Large intestine (tissue), 3 donors: ENCODE results near the gene AGBL1. TPM values are rescaled to one million over a fixed set of nuclear protein-coding genes. Genes with fewer than 3 reads are reported as not detected.
A peak's percentile ranks its signal among the peaks of the same experiment; 100 is the strongest.

Experiments
- DNase-seq, 2 donors: peaks; one replicate each; pipeline versions ENCODE4 v3.0.0 to v3.0.0-alpha.2; 2013
- H3K27ac ChIP-seq: one replicate; pipeline ENCODE4 v1.5.1; 2013; ENCODE audit warnings: low read length
- H3K27me3 ChIP-seq: 2 replicates; pipeline ENCODE4 v1.6.1; 2013; ENCODE audit warnings: low read length; ENCODE audit not compliant: control insufficient read depth, insufficient read depth
- H3K36me3 ChIP-seq: 2 replicates; pipeline ENCODE4 v1.6.1; 2013; ENCODE audit warnings: low read length; ENCODE audit not compliant: control insufficient read depth, insufficient read depth
- H3K4me1 ChIP-seq: one replicate; pipeline ENCODE4 v1.6.1; 2013; ENCODE audit warnings: low read length; ENCODE audit not compliant: control insufficient read depth, insufficient read depth
- H3K4me3 ChIP-seq: one replicate; pipeline ENCODE4 v1.5.1; 2013; ENCODE audit warnings: low read length
- H3K9me3 ChIP-seq: one replicate; pipeline ENCODE4 v1.6.1; 2013; ENCODE audit warnings: mild to moderate bottlenecking, low read depth, low read length, moderate library complexity; ENCODE audit not compliant: control insufficient read depth
- WGBS: methylation state at CpG from one replicate; pipeline ENCODE4 v1.1.5; 2013; ENCODE audit warnings: low lambda C conversion rate; ENCODE audit not compliant: insufficient coverage; 5-methylcytosine and 5-hydroxymethylcytosine counted together
- polyA plus RNA-seq: library from polyadenylated mRNA; unstranded; fragments of 120-200 nt; gene quantifications from one replicate; pipeline ENCODE4 v1.2.1, GENCODE V29; 2013

Gene AGBL1
- polyA plus RNA-seq, 1 donor = 0.04 TPM

DNA sequence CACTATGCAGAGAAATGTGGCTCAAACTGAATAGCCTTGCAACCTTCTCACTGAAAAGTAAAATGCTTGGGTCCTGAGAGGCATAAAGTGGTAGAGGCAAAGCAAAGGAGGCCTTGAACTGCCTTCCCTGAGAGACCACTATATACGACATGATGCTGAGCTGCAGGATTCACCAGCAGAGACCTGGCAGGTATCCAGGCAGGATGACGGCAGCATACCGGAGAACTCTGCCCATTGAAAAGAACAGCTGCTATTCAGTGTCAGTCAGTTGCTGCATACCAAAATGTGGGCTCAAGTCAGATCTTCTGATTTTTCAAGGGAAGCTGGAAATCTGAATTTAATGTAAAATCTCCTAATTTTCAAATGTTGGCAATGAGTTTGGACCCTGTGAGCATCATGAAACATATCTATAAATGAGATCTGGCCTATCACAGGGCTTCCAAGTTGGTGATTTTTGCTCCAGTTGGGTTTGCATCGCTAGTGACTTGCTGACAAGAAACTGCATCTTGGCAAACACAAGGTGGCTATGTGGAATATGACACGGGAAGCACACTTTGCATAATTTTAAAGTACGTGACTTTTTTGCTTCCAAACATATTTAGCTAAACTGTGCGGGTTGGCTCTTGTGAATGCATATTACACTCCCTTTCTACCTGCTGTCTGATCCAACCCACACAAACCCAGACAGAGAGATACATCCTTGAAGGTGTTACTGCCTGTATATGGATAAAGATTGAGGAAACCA, 529.0 kb downstream of the AGBL1 start:
- no peak overlapping the region for H3K27ac ChIP-seq
- no CpG with 5 or more reads among the region's 7 CpGs for WGBS
- DNase-seq = peak in 1 of 2 donors; percentile 15
- H3K9me3 ChIP-seq = no peaks in the 10 kb centered on the region
- no peaks in the 10 kb centered on the region for H3K36me3 ChIP-seq
- H3K27me3 ChIP-seq = no peaks in the 10 kb centered on the region
- no peak overlapping the region for H3K4me3 ChIP-seq
- H3K4me1 ChIP-seq = peaks cover 6% of the 10 kb centered on the region

GRCh38 chr15:86609275-86609674, 529.6 kb downstream of the AGBL1 start:
- WGBS = 86% methylated on average over 1 of the region's 3 CpGs
- no peaks in the 10 kb centered on the region for H3K27me3 ChIP-seq
- H3K27ac ChIP-seq = no peak overlapping the region
- H3K9me3 ChIP-seq = no peaks in the 10 kb centered on the region
- H3K4me1 ChIP-seq = peaks cover 6% of the 10 kb centered on the region
- H3K36me3 ChIP-seq = no peaks in the 10 kb centered on the region
- H3K4me3 ChIP-seq = no peak overlapping the region
- DNase-seq = peak; percentile 35 to 60

GRCh38 chr15:86610038-86610437, 530.4 kb downstream of the AGBL1 start:
- Histone ChIP-seq H3K9me3 (no peaks in the 10 kb centered on the region), H3K27me3 (no peaks in the 10 kb centered on the region), H3K4me3 (no peak overlapping the region), H3K27ac (no peak overlapping the region), H3K36me3 (no peaks in the 10 kb centered on the region), H3K4me1 (peaks cover 9% of the 10 kb centered on the region)
- DNase-seq = no peak
- WGBS = 90% methylated on average over 2 of the region's 2 CpGs

GRCh38 chr15:86611417-86612040, 531.9 kb downstream of the AGBL1 start:
- no peaks in the 10 kb centered on the region for H3K9me3 ChIP-seq
- no peaks in the 10 kb centered on the region for H3K36me3 ChIP-seq
- peaks cover 23% of the 10 kb centered on the region for H3K4me1 ChIP-seq
- no peak overlapping the region for H3K4me3 ChIP-seq
- no CpG with 5 or more reads among the region's 2 CpGs for WGBS
- peak; percentile 66 to 82 for DNase-seq
- H3K27ac ChIP-seq = peak overlapping the region; percentile 65
- no peaks in the 10 kb centered on the region for H3K27me3 ChIP-seq

DNA sequence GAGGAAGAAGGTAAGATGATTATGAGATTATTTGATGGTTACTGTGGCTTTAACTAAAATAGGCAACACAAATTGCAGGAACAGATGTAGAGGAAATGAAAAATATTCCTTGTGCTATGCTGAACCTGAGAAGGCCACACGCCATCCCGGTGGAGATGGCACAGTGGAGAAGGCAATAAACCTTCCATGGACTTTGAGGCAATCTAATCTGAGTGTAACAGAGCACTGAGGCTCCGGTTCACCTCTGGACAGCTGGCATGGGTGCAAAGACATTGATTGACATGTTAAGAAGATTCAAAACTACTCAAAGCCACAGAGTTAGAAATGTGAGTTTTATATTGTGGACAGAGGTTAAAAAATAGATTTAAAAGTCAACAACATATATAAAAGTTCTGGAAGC, 535.7 kb downstream of the AGBL1 start:
- H3K9me3 ChIP-seq = no peaks in the 10 kb centered on the region
- peak overlapping the region; percentile 83 for H3K27ac ChIP-seq
- DNase-seq = peak; percentile 61 to 71
- WGBS = 30% methylated on average over 2 of the region's 3 CpGs
- H3K36me3 ChIP-seq = no peaks in the 10 kb centered on the region
- no peaks in the 10 kb centered on the region for H3K27me3 ChIP-seq
- H3K4me1 ChIP-seq = peaks cover 37% of the 10 kb centered on the region
- H3K4me3 ChIP-seq = no peak overlapping the region

DNA sequence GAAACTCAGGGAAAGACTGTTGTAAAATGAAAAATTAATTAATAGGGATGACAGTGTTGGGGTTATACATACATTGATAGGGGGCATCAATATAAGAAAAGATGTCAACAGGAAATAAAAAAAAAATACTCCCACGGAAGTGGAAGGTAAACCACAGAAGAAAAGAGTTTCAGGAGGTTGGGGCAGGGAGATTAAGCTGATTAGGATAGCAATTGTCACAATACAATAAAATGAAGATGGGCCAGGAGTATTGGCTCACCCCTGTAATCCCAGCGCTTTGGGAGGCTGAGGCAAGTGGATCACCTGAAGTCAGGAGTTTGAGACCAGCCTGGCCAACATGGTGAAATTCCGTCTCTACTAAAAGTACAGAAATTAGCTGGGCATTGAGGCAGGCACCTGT, 536.1 kb downstream of the AGBL1 start:
- DNase-seq = no peak
- Histone ChIP-seq H3K9me3 (no peaks in the 10 kb centered on the region), H3K4me3 (no peak overlapping the region), H3K27me3 (no peaks in the 10 kb centered on the region), H3K36me3 (no peaks in the 10 kb centered on the region), H3K4me1 (peaks cover 37% of the 10 kb centered on the region), H3K27ac (peak overlapping the region; percentile 83)
- WGBS = 89% methylated on average over 1 of the region's 3 CpGs

GRCh38 chr15:86616771-86617170, 537.1 kb downstream of the AGBL1 start:
- no peak overlapping the region for H3K4me3 ChIP-seq
- H3K36me3 ChIP-seq = no peaks in the 10 kb centered on the region
- H3K9me3 ChIP-seq = no peaks in the 10 kb centered on the region
- DNase-seq = peak; percentile 52 to 81
- H3K27ac ChIP-seq = peak overlapping the region; percentile 83
- peaks cover 44% of the 10 kb centered on the region for H3K4me1 ChIP-seq
- WGBS = no CpG with 5 or more reads among the region's 1 CpG
- no peaks in the 10 kb centered on the region for H3K27me3 ChIP-seq

DNA sequence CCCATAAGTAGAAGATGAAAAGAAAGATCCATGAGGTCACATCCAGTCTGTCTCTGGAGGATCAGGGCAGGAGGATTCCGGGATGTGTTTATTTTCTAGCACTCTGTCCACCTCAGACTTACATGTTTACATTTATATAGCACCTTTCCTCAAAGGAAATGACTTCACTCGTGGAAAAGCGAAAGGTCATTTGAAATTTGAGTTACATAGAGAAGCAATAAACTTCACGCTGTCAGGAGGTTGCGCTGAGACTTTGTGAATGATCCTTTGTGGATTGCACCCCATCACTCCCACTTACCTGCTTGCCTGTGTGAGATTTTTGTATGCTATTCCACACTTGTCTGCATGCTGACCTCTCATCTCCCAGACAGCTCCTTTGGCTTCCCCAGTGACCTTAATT, 540.5 kb downstream of the AGBL1 start:
- no peaks in the 10 kb centered on the region for H3K27me3 ChIP-seq
- no CpG with 5 or more reads among the region's 5 CpGs for WGBS
- peaks cover 40% of the 10 kb centered on the region for H3K4me1 ChIP-seq
- no peaks in the 10 kb centered on the region for H3K9me3 ChIP-seq
- H3K36me3 ChIP-seq = no peaks in the 10 kb centered on the region
- H3K27ac ChIP-seq = peak overlapping the region; percentile 78
- H3K4me3 ChIP-seq = no peak overlapping the region
- DNase-seq = peak; percentile 65 to 86

DNA sequence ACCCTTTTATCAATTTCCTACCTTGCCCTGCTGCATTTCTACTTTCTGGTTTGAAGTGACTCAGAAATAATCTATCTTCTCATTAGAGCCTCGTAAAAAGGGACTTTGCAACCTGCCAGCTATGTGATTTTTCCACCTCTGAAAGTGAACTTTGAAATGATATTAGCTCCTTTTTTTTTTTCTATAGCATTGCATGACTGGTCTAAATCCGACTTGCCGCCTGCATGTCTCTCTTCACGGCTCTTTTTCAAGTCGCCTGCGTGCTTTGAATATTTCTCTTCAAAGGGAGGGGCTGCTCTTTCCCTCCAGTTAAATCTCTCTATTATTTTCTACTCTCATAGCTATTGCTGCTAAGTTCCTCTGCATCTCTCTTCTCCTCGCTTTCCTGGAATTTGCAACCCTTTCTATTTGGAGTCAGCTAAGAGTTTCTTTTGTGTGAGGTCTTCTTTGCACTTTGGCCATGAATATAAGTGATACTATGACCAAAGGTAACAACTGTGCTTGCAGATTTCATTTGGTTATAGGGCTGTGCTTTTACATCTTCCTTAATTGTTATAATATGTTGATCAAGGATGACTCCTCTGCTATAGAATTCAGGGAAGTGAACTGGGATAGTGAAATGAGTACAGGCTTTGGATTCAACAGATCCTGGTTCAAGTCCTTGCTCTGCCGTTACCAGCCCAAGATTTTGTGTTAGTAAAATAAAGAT, 541.1 kb downstream of the AGBL1 start:
- no peaks in the 10 kb centered on the region for H3K27me3 ChIP-seq
- H3K36me3 ChIP-seq = no peaks in the 10 kb centered on the region
- peaks cover 35% of the 10 kb centered on the region for H3K4me1 ChIP-seq
- no peaks in the 10 kb centered on the region for H3K9me3 ChIP-seq
- peak; percentile 77 to 93 for DNase-seq
- H3K4me3 ChIP-seq = no peak overlapping the region
- WGBS = 7% methylated on average over 5 of the region's 8 CpGs
- H3K27ac ChIP-seq = peak overlapping the region; percentile 78

DNA sequence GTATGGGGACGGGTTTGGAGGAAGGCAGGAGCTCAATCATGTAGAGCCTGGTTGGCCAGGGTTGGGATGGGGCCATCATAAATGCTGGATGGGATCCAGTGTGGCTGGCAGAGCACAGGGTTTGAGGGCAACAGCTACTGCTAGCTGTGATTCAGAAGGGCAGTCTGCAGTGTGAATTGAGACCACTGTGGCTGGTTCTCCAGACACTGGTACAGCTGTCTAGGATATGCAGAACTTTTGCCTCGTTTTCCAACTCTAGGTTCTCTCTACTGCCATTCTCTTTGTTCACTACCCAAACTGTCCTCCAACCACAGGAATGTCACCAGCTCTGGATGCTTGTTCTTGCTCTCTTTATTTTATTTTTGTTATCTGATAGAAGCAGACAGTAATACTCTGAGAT, 543.6 kb downstream of the AGBL1 start:
- Histone ChIP-seq H3K27ac (no peak overlapping the region), H3K4me1 (peaks cover 22% of the 10 kb centered on the region), H3K36me3 (no peaks in the 10 kb centered on the region), H3K4me3 (no peak overlapping the region), H3K9me3 (no peaks in the 10 kb centered on the region), H3K27me3 (no peaks in the 10 kb centered on the region)
- no peak for DNase-seq
- WGBS = 100% methylated on average over 1 of the region's 2 CpGs
